Measurements from ENCODE around the gene PKHD1. TPM values are rescaled to one million over a fixed set of nuclear protein-coding genes. Genes with fewer than 3 reads are reported as not detected.

PKHD1 gene
- total and polyA plus RNA-seq, 2 of the 13 experiments (the other 11 are each of a cell fraction or from before 2014, with no cell fraction given) = 0.01 to 0.13 TPM

DNA sequence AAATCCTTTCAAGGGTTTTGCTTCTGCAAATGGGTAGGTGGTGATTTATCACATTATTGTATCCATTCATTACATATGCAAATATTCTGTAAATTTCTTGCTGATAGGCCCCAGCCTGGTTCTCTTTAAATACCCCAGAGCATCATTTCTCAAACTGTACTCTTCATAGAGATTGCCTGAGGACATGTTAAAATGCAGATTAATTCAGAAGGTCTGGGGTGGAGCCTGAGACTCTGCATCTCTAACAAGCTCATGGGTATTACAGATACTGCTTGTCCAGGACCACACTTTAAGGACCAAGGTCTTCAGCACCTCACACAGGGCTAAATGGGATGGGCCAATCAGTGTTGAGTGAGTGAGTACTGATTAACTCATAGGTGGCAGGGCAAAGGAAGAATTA, 46.3 kb downstream of the PKHD1 start:
- Histone ChIP-seq H4K20me1 (ENCODE audit: insufficient read depth, low read length) (no peaks in the 10 kb centered on the region), H3K27ac (ENCODE audit: extremely low read length, insufficient read depth, low read length) (no peak overlapping the region), H3K4me3 (replicated peaks in 1 of 3; ENCODE audit: insufficient read depth in 1 of 3, low read depth in 2 of 3, low read length in 3 of 3) (no peak overlapping the region), H3K27me3 (ENCODE audit: control insufficient read depth in 1 of 2, insufficient read depth in 2 of 2, low read length in 2 of 2) (no peaks in the 10 kb centered on the region; a peak in 1 of 5 replicates), H3K79me2 (ENCODE audit: insufficient read depth, low read length) (no peaks in the 10 kb centered on the region), H2AFZ (ENCODE audit: low read length) (no peak overlapping the region), H3K9me3 (ENCODE audit: low read length) (no peaks in the 10 kb centered on the region), H3K4me1 (ENCODE audit: insufficient read depth, low read length) (no peaks in the 10 kb centered on the region), H3K36me3 (replicated peaks in 1 of 2; ENCODE audit: control insufficient read depth in 1 of 2, insufficient read depth in 2 of 2, low read length in 2 of 2) (no peaks in the 10 kb centered on the region), H3K9ac (ENCODE audit: insufficient read depth, low read depth, low read length) (no peak overlapping the region), H3K4me2 (ENCODE audit: low read depth, low read length) (no peak overlapping the region)
- TF ChIP-seq, protein P1, sequence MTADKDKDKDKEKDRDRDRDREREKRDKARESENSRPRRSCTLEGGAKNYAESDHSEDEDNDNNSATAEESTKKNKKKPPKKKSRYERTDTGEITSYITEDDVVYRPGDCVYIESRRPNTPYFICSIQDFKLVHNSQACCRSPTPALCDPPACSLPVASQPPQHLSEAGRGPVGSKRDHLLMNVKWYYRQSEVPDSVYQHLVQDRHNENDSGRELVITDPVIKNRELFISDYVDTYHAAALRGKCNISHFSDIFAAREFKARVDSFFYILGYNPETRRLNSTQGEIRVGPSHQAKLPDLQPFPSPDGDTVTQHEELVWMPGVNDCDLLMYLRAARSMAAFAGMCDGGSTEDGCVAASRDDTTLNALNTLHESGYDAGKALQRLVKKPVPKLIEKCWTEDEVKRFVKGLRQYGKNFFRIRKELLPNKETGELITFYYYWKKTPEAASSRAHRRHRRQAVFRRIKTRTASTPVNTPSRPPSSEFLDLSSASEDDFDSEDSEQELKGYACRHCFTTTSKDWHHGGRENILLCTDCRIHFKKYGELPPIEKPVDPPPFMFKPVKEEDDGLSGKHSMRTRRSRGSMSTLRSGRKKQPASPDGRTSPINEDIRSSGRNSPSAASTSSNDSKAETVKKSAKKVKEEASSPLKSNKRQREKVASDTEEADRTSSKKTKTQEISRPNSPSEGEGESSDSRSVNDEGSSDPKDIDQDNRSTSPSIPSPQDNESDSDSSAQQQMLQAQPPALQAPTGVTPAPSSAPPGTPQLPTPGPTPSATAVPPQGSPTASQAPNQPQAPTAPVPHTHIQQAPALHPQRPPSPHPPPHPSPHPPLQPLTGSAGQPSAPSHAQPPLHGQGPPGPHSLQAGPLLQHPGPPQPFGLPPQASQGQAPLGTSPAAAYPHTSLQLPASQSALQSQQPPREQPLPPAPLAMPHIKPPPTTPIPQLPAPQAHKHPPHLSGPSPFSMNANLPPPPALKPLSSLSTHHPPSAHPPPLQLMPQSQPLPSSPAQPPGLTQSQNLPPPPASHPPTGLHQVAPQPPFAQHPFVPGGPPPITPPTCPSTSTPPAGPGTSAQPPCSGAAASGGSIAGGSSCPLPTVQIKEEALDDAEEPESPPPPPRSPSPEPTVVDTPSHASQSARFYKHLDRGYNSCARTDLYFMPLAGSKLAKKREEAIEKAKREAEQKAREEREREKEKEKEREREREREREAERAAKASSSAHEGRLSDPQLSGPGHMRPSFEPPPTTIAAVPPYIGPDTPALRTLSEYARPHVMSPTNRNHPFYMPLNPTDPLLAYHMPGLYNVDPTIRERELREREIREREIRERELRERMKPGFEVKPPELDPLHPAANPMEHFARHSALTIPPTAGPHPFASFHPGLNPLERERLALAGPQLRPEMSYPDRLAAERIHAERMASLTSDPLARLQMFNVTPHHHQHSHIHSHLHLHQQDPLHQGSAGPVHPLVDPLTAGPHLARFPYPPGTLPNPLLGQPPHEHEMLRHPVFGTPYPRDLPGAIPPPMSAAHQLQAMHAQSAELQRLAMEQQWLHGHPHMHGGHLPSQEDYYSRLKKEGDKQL (CRISPR knock-in tag; IDR thresholded peaks at IDR 0.05; ENCODE audit: low read depth) = no peak
- TF ChIP-seq RCOR2 (CRISPR knock-in tag; IDR thresholded peaks at IDR 0.05) = no peak
- TF ChIP-seq, protein P2, sequence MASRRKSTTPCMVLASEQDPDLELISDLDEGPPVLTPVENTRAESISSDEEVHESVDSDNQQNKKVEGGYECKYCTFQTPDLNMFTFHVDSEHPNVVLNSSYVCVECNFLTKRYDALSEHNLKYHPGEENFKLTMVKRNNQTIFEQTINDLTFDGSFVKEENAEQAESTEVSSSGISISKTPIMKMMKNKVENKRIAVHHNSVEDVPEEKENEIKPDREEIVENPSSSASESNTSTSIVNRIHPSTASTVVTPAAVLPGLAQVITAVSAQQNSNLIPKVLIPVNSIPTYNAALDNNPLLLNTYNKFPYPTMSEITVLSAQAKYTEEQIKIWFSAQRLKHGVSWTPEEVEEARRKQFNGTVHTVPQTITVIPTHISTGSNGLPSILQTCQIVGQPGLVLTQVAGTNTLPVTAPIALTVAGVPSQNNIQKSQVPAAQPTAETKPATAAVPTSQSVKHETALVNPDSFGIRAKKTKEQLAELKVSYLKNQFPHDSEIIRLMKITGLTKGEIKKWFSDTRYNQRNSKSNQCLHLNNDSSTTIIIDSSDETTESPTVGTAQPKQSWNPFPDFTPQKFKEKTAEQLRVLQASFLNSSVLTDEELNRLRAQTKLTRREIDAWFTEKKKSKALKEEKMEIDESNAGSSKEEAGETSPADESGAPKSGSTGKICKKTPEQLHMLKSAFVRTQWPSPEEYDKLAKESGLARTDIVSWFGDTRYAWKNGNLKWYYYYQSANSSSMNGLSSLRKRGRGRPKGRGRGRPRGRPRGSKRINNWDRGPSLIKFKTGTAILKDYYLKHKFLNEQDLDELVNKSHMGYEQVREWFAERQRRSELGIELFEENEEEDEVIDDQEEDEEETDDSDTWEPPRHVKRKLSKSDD (CRISPR knock-in tag; IDR thresholded peaks at IDR 0.05; ENCODE audit: low read depth) = no peak
- no peak for TF ChIP-seq FOXP1 (IDR thresholded peaks at IDR 0.05)
- no peak for TF ChIP-seq FOXP1 (CRISPR knock-in tag; IDR thresholded peaks at IDR 0.05)
- TF ChIP-seq ZNF550 (CRISPR knock-in tag; IDR thresholded peaks at IDR 0.05; ENCODE audit: borderline replicate concordance) = no peak
- no peak for TF ChIP-seq ZMYM3 (CRISPR knock-in tag; IDR thresholded peaks at IDR 0.05)
- no peak for TF ChIP-seq SP1 (IDR thresholded peaks at IDR 0.05)
- no peak for TF ChIP-seq SP1 (CRISPR knock-in tag; IDR thresholded peaks at IDR 0.05)
- TF ChIP-seq, protein P3, sequence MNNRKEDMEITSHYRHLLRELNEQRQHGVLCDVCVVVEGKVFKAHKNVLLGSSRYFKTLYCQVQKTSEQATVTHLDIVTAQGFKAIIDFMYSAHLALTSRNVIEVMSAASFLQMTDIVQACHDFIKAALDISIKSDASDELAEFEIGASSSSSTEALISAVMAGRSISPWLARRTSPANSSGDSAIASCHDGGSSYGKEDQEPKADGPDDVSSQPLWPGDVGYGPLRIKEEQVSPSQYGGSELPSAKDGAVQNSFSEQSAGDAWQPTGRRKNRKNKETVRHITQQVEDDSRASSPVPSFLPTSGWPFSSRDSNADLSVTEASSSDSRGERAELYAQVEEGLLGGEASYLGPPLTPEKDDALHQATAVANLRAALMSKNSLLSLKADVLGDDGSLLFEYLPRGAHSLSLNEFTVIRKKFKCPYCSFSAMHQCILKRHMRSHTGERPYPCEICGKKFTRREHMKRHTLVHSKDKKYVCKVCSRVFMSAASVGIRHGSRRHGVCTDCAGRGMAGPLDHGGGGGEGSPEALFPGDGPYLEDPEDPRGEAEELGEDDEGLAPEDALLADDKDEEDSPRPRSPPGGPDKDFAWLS (CRISPR knock-in tag; IDR thresholded peaks at IDR 0.05; ENCODE audit: borderline replicate concordance) = no peak
- TF ChIP-seq RBM22 (optimal IDR thresholded peaks at IDR 0.05; ENCODE audit: low read length) = no peak
- no peak for TF ChIP-seq STAT5B (CRISPR knock-in tag; IDR thresholded peaks at IDR 0.05)
- no peak for TF ChIP-seq PRMT3 (CRISPR knock-in tag; IDR thresholded peaks at IDR 0.05; ENCODE audit: borderline replicate concordance, low read depth)
- TF ChIP-seq ZNF749 (CRISPR knock-in tag; IDR thresholded peaks at IDR 0.05; ENCODE audit: borderline replicate concordance) = no peak
- ChIA-PET POLR2A (no interaction called here), CTCF (ENCODE audit: low intra/inter-chr PET ratio, low total read pairs) (no interaction called here)
- ATAC-seq (no peak), DNase-seq (ENCODE audit: low spot score) (no peak), FAIRE-seq (no peak)
- BruUV-seq (replicated peaks) = no TSS peak
- in situ Hi-C loops (cut with HindIII; ENCODE audit: extremely low pct_ligation_motif_present, low pct_unique_long_range_greater_than_20kb) = no loop called here
- intact Hi-C loops (cut with micrococcal nuclease; ENCODE audit: unreplicated experiment) = no loop called here

Measured in HepG2 (cell line).